GM23338 (cell line): ENCODE data around the gene FNDC3B. TPM values are rescaled to one million over a fixed set of nuclear protein-coding genes. Genes with fewer than 3 reads are reported as not detected.
A peak's percentile ranks its signal among the peaks of the same experiment; 100 is the strongest.

ENCODE experiments used
- ATAC-seq: fragments of 200-7000 bp; cut with Tn5 transposase; 3 replicates; pipeline ENCODE4 v1.9.1; 2020
- DNase-seq: peaks from one replicate; pipeline ENCODE4 v3.0.0-alpha.2; 2015; ENCODE audit warnings: low spot score
- H2AFZ ChIP-seq: fragments of 200-600 bp; sonication (generic); 2 replicates; pipeline ENCODE4 v1.8.0; 2016; ENCODE audit warnings: antibody characterized with exemption, mild to moderate bottlenecking, moderate library complexity
- H3F3A ChIP-seq: fragments of 200-600 bp; sonication (generic); replicated peaks from 2 replicates; pipeline ENCODE4 v1.8.0; 2017; ENCODE audit warnings: antibody characterized with exemption, mixed run types, low read depth
- H3K27ac ChIP-seq: fragments of 200-600 bp; sonication (generic); 2 replicates; pipeline ENCODE4 v1.6.1; 2016; ENCODE audit warnings: low read depth
- H3K27me3 ChIP-seq: fragments of 200-600 bp; sonication (generic); 2 replicates; pipeline ENCODE4 v1.8.0; 2016; ENCODE audit warnings: mild to moderate bottlenecking, mixed run types, moderate library complexity; ENCODE audit not compliant: insufficient read depth
- H3K36me3 ChIP-seq: fragments of 200-600 bp; sonication (generic); 2 replicates; pipeline ENCODE4 v1.8.0; 2016; ENCODE audit warnings: mild to moderate bottlenecking; ENCODE audit not compliant: insufficient read depth
- H3K4me1 ChIP-seq: fragments of 200-600 bp; sonication (generic); 2 replicates; pipeline ENCODE4 v1.8.0; 2016; ENCODE audit warnings: mild to moderate bottlenecking, moderate library complexity; ENCODE audit not compliant: insufficient read depth
- H3K4me2 ChIP-seq: fragments of 200-600 bp; sonication (generic); 2 replicates; pipeline ENCODE4 v1.7.1; 2017; ENCODE audit warnings: mixed run types
- H3K4me3 ChIP-seq: fragments of 200-600 bp; sonication (generic); 2 replicates; pipeline ENCODE4 v1.6.1; 2016; ENCODE audit warnings: mixed run types
- H3K79me2 ChIP-seq: fragments of 200-600 bp; sonication (generic); replicated peaks from 2 replicates; pipeline ENCODE4 v1.8.0; 2017; ENCODE audit warnings: mild to moderate bottlenecking; ENCODE audit not compliant: insufficient read depth
- H3K9me2 ChIP-seq: fragments of 200-600 bp; sonication (generic); 2 replicates; pipeline ENCODE4 v1.8.0; 2017; ENCODE audit not compliant: insufficient read depth
- H4K20me1 ChIP-seq: fragments of 200-600 bp; sonication (generic); replicated peaks from 2 replicates; pipeline ENCODE4 v1.8.0; 2017; ENCODE audit warnings: mild to moderate bottlenecking; ENCODE audit not compliant: insufficient read depth
- H3K27ac Mint-ChIP-seq: 2 replicates; pipeline ENCODE4 v1.8.0; 2020; ENCODE audit warnings: inconsistent platforms, mild to moderate bottlenecking, moderate library complexity, mixed read lengths
- H3K27me3 Mint-ChIP-seq: 3 replicates; pipeline ENCODE4 v1.8.0; 2022; ENCODE audit warnings: low read depth, mild to moderate bottlenecking, moderate library complexity, mixed read lengths, inconsistent platforms; ENCODE audit not compliant: insufficient read depth, poor library complexity
- H3K36me3 Mint-ChIP-seq: 3 replicates; pipeline ENCODE4 v1.8.0; 2021; ENCODE audit warnings: low read depth, mild to moderate bottlenecking, inconsistent platforms, moderate library complexity, mixed read lengths
- H3K4me1 Mint-ChIP-seq: 3 replicates; pipeline ENCODE4 v1.8.0; 2020; ENCODE audit warnings: mild to moderate bottlenecking, inconsistent platforms, mixed read lengths
- H3K4me3 Mint-ChIP-seq: 3 replicates; pipeline ENCODE4 v1.8.0; 2021; ENCODE audit warnings: moderate library complexity, mild to moderate bottlenecking, inconsistent platforms, mixed read lengths
- H3K9me3 Mint-ChIP-seq: 3 replicates; pipeline ENCODE4 v1.8.0; 2020; ENCODE audit warnings: moderate library complexity, mild to moderate bottlenecking, inconsistent platforms, mixed read lengths
- CREB1 ChIP-seq: fragments of 250-450 bp; sonication (Bioruptor Pico); IDR thresholded peaks from 2 replicates; pipeline ENCODE4 v1.5.0; 2020; ENCODE audit warnings: low read depth, mild to moderate bottlenecking, moderate library complexity
- EZH2 ChIP-seq: fragments of 200-600 bp; sonication (generic); IDR thresholded peaks from one replicate; pipeline ENCODE4 v1.8.0; 2017; ENCODE audit warnings: antibody characterized with exemption, mild to moderate bottlenecking, low read depth; ENCODE audit not compliant: unreplicated experiment
- EZH2phosphoT487 ChIP-seq: fragments of 200-600 bp; sonication (generic); IDR thresholded peaks from one replicate; pipeline ENCODE4 v1.8.1; 2018; ENCODE audit warnings: antibody characterized with exemption; ENCODE audit not compliant: unreplicated experiment
- JUNB ChIP-seq: IDR thresholded peaks from one replicate; pipeline ENCODE4 v1.6.1; 2016; ENCODE audit warnings: antibody characterized with exemption; ENCODE audit not compliant: unreplicated experiment
- NANOG ChIP-seq: IDR thresholded peaks from 2 replicates; pipeline ENCODE4 v1.6.1; 2016; ENCODE audit warnings: antibody characterized with exemption, borderline replicate concordance
- POLR2AphosphoS5 ChIP-seq: IDR thresholded peaks from 2 replicates; pipeline ENCODE4 v1.6.1; 2016; ENCODE audit warnings: antibody characterized with exemption, low read depth
- STAT1 ChIP-seq: IDR thresholded peaks from one replicate; pipeline ENCODE4 v1.6.1; 2016; ENCODE audit warnings: antibody characterized with exemption; ENCODE audit not compliant: unreplicated experiment
- ZNF114 ChIP-seq: fragments of 250-450 bp; sonication (Bioruptor Pico); IDR thresholded peaks from 2 replicates; pipeline ENCODE4 v1.5.0; 2020; ENCODE audit warnings: mild to moderate bottlenecking, moderate library complexity
- ZNF331 ChIP-seq: fragments of 250-450 bp; sonication (Bioruptor Pico); IDR thresholded peaks from 2 replicates; pipeline ENCODE4 v1.5.0; 2020; ENCODE audit warnings: low read depth, mild to moderate bottlenecking, moderate library complexity
- polyA plus RNA-seq: library from polyadenylated mRNA; unstranded; fragments of >200 nt; fragmentation: Nextera tagmentation; extraction: Ambion mirVana; gene quantifications from 2 replicates; pipeline ENCODE4 v1.2.1, GENCODE V29; 2016
- total RNA-seq: library from RNA; depleted of rRNA; stranded (reverse); fragments of >200 nt; shearing (Covaris generic); gene quantifications from 2 replicates; pipeline ENCODE4 v1.2.3, GENCODE V29; 2014
- TF ChIP-seq, protein P1 (sequence below): fragments of 250-450 bp; sonication (Bioruptor Pico); IDR thresholded peaks from 2 replicates; pipeline ENCODE4 v1.5.0; 2020; ENCODE audit warnings: mild to moderate bottlenecking, moderate library complexity
- TF ChIP-seq, protein P2 (sequence below): IDR thresholded peaks from 2 replicates; pipeline ENCODE4 v1.6.1; 2016; ENCODE audit warnings: antibody characterized with exemption
- TF ChIP-seq, protein P3 (sequence below), 2 experiments: fragments of 200-600 bp in 1 of 2; sonication (generic) in 1 of 2; conservative IDR thresholded peaks; 2 replicates each; pipeline versions ENCODE4 v1.5.1 to v1.6.1; 2016 to 2017; ENCODE audit warnings: antibody characterized with exemption in 2 of 2, low read depth in 2 of 2, mild to moderate bottlenecking in 2 of 2, moderate library complexity in 1 of 2
- TF ChIP-seq, protein P4 (sequence below): IDR thresholded peaks from one replicate; pipeline ENCODE4 v1.6.1; 2018; ENCODE audit warnings: antibody characterized with exemption; ENCODE audit not compliant: unreplicated experiment

Gene FNDC3B
- total and polyA plus RNA-seq, 2 experiments from 2014 or later = 19.1 to 55.4 TPM

DNA sequence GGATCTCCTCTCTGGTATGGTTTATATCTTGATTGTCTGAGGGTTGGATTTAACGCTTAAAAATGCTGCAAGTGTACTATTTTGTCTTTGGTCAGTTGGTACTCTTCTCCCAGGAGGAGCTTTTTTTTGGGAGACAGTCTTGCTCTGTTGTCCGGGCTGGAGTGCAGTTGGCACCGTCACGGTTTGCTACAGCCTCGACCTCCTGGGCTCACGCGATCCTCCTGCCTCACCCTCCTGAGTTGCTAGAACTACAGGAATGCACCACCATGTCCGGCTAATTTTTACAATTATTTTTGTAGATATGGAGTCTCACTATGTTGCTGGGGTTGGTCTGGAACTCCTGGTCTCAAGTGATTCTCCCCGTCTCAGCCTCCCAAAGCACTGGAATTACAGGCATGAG lies 89.5 kb downstream of the FNDC3B start:
- TF ChIP-seq STAT1 (no peak), CREB1 (CRISPR knock-in tag) (no peak), POLR2AphosphoS5 (no peak), NANOG (no peak), EZH2 (no peak), ZNF331 (CRISPR knock-in tag) (no peak), JUNB (no peak), ZNF114 (CRISPR knock-in tag) (no peak), EZH2phosphoT487 (no peak)
- TF ChIP-seq, protein P1, sequence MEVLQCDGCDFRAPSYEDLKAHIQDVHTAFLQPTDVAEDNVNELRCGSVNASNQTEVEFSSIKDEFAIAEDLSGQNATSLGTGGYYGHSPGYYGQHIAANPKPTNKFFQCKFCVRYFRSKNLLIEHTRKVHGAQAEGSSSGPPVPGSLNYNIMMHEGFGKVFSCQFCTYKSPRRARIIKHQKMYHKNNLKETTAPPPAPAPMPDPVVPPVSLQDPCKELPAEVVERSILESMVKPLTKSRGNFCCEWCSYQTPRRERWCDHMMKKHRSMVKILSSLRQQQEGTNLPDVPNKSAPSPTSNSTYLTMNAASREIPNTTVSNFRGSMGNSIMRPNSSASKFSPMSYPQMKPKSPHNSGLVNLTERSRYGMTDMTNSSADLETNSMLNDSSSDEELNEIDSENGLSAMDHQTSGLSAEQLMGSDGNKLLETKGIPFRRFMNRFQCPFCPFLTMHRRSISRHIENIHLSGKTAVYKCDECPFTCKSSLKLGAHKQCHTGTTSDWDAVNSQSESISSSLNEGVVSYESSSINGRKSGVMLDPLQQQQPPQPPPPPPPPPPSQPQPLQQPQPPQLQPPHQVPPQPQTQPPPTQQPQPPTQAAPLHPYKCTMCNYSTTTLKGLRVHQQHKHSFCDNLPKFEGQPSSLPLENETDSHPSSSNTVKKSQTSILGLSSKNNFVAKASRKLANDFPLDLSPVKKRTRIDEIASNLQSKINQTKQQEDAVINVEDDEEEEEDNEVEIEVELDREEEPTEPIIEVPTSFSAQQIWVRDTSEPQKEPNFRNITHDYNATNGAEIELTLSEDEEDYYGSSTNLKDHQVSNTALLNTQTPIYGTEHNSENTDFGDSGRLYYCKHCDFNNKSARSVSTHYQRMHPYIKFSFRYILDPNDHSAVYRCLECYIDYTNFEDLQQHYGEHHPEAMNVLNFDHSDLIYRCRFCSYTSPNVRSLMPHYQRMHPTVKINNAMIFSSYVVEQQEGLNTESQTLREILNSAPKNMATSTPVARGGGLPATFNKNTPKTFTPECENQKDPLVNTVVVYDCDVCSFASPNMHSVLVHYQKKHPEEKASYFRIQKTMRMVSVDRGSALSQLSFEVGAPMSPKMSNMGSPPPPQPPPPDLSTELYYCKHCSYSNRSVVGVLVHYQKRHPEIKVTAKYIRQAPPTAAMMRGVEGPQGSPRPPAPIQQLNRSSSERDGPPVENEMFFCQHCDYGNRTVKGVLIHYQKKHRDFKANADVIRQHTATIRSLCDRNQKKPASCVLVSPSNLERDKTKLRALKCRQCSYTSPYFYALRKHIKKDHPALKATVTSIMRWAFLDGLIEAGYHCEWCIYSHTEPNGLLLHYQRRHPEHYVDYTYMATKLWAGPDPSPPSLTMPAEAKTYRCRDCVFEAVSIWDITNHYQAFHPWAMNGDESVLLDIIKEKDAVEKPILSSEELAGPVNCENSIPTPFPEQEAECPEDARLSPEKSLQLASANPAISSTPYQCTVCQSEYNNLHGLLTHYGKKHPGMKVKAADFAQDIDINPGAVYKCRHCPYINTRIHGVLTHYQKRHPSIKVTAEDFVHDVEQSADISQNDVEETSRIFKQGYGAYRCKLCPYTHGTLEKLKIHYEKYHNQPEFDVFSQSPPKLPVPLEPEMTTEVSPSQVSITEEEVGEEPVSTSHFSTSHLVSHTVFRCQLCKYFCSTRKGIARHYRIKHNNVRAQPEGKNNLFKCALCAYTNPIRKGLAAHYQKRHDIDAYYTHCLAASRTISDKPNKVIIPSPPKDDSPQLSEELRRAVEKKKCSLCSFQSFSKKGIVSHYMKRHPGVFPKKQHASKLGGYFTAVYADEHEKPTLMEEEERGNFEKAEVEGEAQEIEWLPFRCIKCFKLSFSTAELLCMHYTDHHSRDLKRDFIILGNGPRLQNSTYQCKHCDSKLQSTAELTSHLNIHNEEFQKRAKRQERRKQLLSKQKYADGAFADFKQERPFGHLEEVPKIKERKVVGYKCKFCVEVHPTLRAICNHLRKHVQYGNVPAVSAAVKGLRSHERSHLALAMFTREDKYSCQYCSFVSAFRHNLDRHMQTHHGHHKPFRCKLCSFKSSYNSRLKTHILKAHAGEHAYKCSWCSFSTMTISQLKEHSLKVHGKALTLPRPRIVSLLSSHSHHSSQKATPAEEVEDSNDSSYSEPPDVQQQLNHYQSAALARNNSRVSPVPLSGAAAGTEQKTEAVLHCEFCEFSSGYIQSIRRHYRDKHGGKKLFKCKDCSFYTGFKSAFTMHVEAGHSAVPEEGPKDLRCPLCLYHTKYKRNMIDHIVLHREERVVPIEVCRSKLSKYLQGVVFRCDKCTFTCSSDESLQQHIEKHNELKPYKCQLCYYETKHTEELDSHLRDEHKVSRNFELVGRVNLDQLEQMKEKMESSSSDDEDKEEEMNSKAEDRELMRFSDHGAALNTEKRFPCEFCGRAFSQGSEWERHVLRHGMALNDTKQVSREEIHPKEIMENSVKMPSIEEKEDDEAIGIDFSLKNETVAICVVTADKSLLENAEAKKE = no peak
- TF ChIP-seq, protein P2, sequence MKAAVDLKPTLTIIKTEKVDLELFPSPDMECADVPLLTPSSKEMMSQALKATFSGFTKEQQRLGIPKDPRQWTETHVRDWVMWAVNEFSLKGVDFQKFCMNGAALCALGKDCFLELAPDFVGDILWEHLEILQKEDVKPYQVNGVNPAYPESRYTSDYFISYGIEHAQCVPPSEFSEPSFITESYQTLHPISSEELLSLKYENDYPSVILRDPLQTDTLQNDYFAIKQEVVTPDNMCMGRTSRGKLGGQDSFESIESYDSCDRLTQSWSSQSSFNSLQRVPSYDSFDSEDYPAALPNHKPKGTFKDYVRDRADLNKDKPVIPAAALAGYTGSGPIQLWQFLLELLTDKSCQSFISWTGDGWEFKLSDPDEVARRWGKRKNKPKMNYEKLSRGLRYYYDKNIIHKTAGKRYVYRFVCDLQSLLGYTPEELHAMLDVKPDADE = no peak
- TF ChIP-seq, protein P3, sequence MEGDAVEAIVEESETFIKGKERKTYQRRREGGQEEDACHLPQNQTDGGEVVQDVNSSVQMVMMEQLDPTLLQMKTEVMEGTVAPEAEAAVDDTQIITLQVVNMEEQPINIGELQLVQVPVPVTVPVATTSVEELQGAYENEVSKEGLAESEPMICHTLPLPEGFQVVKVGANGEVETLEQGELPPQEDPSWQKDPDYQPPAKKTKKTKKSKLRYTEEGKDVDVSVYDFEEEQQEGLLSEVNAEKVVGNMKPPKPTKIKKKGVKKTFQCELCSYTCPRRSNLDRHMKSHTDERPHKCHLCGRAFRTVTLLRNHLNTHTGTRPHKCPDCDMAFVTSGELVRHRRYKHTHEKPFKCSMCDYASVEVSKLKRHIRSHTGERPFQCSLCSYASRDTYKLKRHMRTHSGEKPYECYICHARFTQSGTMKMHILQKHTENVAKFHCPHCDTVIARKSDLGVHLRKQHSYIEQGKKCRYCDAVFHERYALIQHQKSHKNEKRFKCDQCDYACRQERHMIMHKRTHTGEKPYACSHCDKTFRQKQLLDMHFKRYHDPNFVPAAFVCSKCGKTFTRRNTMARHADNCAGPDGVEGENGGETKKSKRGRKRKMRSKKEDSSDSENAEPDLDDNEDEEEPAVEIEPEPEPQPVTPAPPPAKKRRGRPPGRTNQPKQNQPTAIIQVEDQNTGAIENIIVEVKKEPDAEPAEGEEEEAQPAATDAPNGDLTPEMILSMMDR (conservative IDR thresholded peaks at IDR 0.05; ENCODE audit: low read depth in 2 of 2) = no peak
- TF ChIP-seq, protein P4, sequence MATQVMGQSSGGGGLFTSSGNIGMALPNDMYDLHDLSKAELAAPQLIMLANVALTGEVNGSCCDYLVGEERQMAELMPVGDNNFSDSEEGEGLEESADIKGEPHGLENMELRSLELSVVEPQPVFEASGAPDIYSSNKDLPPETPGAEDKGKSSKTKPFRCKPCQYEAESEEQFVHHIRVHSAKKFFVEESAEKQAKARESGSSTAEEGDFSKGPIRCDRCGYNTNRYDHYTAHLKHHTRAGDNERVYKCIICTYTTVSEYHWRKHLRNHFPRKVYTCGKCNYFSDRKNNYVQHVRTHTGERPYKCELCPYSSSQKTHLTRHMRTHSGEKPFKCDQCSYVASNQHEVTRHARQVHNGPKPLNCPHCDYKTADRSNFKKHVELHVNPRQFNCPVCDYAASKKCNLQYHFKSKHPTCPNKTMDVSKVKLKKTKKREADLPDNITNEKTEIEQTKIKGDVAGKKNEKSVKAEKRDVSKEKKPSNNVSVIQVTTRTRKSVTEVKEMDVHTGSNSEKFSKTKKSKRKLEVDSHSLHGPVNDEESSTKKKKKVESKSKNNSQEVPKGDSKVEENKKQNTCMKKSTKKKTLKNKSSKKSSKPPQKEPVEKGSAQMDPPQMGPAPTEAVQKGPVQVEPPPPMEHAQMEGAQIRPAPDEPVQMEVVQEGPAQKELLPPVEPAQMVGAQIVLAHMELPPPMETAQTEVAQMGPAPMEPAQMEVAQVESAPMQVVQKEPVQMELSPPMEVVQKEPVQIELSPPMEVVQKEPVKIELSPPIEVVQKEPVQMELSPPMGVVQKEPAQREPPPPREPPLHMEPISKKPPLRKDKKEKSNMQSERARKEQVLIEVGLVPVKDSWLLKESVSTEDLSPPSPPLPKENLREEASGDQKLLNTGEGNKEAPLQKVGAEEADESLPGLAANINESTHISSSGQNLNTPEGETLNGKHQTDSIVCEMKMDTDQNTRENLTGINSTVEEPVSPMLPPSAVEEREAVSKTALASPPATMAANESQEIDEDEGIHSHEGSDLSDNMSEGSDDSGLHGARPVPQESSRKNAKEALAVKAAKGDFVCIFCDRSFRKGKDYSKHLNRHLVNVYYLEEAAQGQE = no peak
- Histone ChIP-seq H3K79me2 (peaks cover 91% of the 10 kb centered on the region), H4K20me1 (no peaks in the 10 kb centered on the region), H2AFZ (no peak overlapping the region), H3K27me3 (no peaks in the 10 kb centered on the region), H3K4me2 (no peak overlapping the region), H3K27ac (peak overlapping the region; percentile 26; the same call in 1 of the 2 replicates), H3K4me1 (peaks cover 64% of the 10 kb centered on the region), H3K9me2 (no peaks in the 10 kb centered on the region), H3K36me3 (no peaks in the 10 kb centered on the region), H3F3A (no peaks in the 10 kb centered on the region), H3K4me3 (no peak overlapping the region)
- no peak overlapping the region for H3K4me3 Mint-ChIP-seq
- H3K36me3 Mint-ChIP-seq = peaks cover 30% of the 10 kb centered on the region
- ATAC-seq = no peak
- peaks cover 11% of the 10 kb centered on the region for H3K27me3 Mint-ChIP-seq
- peaks cover 58% of the 10 kb centered on the region for H3K4me1 Mint-ChIP-seq
- H3K9me3 Mint-ChIP-seq = no peaks in the 10 kb centered on the region
- no peak for DNase-seq
- no peak overlapping the region; the same call in 1 of the 2 replicates for H3K27ac Mint-ChIP-seq
